ENCODE results near the gene MECP2.

GRCh38 chrX:154142950-154143745, 45.6 kb upstream of the MECP2 start:
- TF ChIP-seq CTCF (IDR thresholded peaks at IDR 0.05) = no peak
- TF ChIP-seq POLR2A (IDR thresholded peaks at IDR 0.05) = no peak

Measured in right lobe of liver (tissue), 4 donors.